ENCODE data around the gene KRT75.

KRT75 gene

GRCh38 chr12:52390739-52391617, 43.2 kb downstream of the KRT75 start:
- DNase-seq = peak in 1 of 2 donors; percentile 6

GRCh38 chr12:52389313-52390207, 44.6 kb downstream of the KRT75 start:
- no peak for DNase-seq

GRCh38 chr12:52387859-52388258, 46.3 kb downstream of the KRT75 start:
- no peak for DNase-seq

GRCh38 chr12:52385226-52385702, 48.9 kb downstream of the KRT75 start, which contains the start of gene KRT84:
Gene KRT84 (minus strand): TSS chr12:52385652. CDS start chr12:52385585, 67 bp downstream.
- DNase-seq = no peak

- no peak for DNase-seq
These were observed 50.8 kb downstream of the KRT75 start for GRCh38 chr12:52383331-52383730.

- DNase-seq = no peak
These were observed 51.3 kb downstream of the KRT75 start for GRCh38 chr12:52382854-52383253.

- no peak for DNase-seq
These were observed 53.0 kb downstream of the KRT75 start for GRCh38 chr12:52381206-52381605.

- DNase-seq = no peak
These were observed 53.9 kb downstream of the KRT75 start for GRCh38 chr12:52380271-52380694.

GRCh38 chr12:52379536-52379935, 54.6 kb downstream of the KRT75 start:
- DNase-seq = no peak

GRCh38 chr12:52378091-52378490, 56.1 kb downstream of the KRT75 start:
- DNase-seq = no peak

GRCh38 chr12:52377266-52377665, 56.9 kb downstream of the KRT75 start:
- no peak for DNase-seq
